NCI-H345 treated with DMSO at 0.1 percent for 48 hours (cell line): ENCODE measurements around the gene FOXN3.

Experiments used
- DNase-seq: peaks from one replicate; lab custom pipeline; 2025; ENCODE audit not compliant: unreplicated experiment; lab: John Stamatoyannopoulos, UW

The FOXN3 gene

DNA sequence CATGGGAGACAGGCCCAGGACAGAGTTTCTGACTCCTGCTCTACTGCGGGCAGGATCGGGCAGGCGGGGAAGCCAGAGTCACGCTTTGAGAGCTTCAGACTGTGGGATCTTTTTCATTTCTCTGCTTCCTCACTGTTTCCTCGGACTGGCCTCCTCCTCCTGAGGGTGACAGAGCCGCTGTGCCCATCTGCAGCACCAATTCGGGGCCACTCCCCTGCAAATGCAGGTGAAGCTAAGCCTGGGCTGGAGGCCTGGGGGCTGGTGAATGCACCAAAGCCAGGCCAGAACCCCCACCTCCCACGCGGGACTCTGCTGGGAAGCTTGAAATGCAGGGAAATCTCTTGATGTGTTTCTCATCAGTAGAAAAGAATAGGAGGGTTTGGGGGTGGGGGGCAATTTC lies 77.5 kb downstream of the FOXN3 start:
- DNase-seq, result no peak

DNA sequence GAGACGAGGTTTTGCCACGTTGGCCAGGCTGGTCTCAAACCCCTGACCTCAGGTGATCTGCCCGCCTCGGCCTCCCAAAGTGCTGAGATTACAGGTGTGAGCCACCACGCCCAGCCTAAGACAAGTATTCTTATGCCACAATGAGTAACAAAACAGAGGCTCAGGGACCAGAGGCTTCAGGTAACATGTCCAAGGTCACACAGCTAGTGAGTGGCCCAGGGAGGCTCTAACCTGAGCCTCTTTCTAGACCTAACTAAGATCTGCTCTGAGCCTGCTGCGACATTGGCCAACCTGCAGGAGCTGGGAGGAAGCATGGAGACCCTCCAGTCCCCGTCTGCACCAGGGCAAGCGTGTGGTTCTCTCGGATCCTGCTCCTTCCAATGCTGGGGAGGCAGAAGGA lies 77.9 kb downstream of the FOXN3 start:
- DNase-seq, result no peak

DNA sequence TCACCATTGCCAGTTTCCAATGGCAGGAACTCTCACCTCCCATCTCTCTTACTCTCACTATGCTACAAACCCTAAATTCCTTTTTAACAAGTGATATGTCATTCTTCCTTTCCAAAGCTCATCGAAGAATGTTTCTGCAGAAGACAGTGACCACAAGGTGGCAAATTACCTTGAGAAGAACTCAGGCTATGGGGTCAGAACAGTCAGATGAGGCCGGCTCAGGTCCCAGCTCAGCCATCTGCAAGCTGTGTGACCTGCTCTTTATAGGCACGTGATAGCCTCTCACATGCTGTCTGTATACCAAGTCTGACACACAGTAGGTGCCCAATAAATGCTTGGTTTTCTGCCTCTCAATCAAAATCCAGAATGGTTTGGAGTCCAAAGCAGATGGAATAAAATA lies 80.7 kb downstream of the FOXN3 start:
- DNase-seq, result no peak

DNA sequence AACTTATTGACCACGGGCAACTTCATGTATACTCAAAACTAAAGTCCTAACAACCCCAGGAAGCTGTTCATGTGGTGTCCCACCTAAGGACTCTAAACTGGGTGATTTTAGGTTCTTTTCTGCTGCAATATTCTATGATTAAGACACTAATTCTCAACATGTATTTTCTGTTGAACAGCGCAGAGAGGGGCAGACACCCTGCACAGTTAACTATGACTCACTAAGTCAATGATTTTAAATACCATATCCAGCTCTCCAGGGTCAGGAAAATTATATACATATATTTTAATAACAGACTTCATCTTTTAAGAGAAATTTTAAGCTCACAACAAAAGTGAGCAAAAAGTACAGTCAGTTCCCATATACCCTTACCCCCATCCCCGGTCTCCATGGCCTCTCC lies 85.0 kb downstream of the FOXN3 start:
- DNase-seq, result no peak

DNA sequence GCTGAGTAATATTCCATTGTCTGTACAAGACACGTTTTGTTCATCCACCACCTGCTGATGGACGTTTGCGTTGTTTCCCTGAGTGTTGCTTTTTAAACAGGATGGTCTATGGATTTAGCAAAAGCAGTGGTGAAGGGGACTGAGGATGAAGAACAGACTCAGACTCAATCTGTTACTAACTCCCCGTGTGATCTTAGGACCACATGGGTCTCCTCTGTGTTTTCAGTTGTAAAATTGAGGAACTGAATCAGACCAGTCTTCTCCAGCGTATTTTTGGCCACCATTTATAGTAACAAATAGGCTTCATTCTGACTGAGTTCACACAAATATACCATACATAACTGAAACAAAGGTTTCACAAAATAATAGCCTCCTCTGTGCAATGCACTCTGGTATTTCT lies 85.6 kb downstream of the FOXN3 start:
- DNase-seq, result no peak

- no peak for DNase-seq
Observed at GRCh38 chr14:89330236-89331002, 86.6 kb downstream of the FOXN3 start.

- no peak for DNase-seq
Observed at GRCh38 chr14:89327771-89328212, 89.2 kb downstream of the FOXN3 start.

GRCh38 chr14:89325959-89326358 lies 91.1 kb downstream of the FOXN3 start:
- DNase-seq, result no peak

- no peak for DNase-seq
Observed at GRCh38 chr14:89325299-89325883, 91.6 kb downstream of the FOXN3 start.

DNA sequence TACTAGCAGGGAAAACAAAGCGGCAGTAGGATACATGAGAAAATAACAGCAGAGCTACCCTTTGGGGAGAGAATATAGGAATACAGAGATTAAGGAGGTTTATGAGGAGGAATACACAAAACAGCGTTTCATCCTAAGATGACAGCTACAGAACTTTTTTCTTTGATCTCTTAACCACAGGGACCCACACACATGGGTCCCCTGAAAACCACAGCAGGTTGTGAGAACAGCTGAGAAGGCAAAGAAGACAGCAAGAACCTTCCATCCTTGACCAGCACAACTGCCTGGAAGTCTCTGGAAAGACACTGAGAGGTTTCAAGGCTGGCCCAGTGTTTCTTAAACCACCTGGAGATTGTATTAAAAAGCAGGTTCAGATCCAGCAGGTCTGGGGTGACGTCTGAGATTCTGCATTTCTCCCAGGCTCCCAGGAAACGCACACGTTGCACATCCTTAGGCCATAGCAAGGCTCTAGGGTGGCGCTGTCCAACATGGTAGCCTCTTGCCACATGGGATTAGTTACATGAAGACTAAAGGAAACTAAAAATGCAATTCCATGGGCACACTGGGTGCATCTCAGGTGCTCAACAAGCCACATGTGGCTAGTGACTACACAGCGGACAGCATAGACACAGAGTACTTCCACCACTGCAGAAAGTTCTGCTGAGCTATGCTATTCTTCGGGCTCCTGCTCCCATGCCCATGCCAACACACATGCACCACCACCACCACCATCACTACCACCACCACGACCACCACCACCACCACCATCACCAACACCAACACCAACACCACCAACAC lies 92.3 kb downstream of the FOXN3 start:
- no peak for DNase-seq

DNA sequence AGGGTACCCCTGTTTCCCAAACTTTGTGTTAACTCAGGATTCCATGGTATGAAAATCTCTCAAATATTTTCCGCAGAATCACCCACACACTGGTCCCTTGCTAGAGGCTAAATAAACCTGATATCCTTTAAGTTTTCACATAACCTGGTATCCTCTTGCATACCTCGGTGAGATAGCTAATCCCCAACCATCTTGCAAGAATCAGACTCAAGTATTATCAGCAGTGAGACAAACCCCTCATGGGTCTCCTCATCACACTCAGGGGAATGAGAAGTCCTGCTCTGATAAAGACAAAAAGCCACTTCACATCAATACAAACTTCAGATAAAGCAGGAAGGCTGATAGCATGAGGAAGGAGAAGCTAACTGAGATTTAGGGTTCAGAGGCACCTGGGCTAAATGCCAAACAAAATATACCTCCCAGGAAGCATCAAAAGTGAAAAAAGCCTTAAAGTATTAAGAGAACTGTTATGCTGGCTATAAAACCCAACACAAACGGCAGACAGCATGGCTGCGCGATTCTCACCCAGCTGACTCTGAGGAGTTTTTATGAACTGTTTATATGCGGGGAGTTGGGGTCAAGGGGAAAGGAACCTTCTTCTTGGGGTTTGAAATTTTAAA lies 96.5 kb downstream of the FOXN3 start:
- DNase-seq, result no peak

DNA sequence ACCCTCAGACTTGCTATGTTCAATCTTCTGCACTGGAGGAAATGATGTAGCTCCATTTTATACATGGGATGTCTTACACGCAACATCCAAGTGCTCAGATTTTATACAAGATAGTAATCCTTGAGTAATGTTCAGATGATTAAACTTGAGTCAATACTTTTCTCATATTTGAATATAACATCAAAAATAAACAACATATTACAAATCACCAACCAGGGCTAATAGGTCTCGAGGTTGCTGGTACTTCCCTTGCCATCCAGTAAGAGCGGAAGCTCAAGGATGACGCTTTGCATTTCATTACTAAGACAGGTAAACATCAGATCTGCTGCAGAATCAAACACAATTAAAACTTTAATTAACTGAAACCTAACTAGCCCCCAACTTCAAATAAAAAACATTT lies 97.3 kb downstream of the FOXN3 start:
- DNase-seq, result no peak

DNA sequence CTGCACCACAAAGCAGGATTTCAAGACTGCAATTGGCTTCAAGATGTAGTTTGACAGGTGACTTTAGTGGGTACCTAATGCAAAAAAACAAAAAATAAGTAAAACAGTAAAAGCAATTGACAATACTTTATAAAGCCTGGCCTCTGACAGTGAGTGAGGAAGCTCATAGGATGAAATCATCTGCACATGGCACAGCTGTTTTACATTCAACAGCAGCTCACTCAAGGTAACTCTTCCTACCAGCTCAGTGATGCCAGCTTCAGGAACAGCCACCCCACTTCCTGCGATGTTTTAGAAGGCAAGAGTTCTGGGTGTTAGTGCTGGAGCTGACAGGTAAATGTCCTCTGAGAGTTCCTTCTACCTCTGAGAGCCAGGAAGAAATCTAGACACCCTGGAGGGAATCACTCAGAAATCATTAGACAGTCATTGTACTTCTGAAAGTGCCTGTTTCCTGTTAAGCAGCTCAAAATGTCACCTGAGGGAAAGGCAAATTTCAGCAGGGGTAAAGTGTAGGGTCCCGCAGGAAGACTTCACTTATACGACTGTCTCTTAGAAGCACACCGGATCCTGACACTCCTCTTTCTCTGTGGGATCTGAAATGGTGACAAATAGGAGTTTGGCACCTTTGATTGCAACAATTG lies 99.9 kb downstream of the FOXN3 start:
- no peak for DNase-seq

DNA sequence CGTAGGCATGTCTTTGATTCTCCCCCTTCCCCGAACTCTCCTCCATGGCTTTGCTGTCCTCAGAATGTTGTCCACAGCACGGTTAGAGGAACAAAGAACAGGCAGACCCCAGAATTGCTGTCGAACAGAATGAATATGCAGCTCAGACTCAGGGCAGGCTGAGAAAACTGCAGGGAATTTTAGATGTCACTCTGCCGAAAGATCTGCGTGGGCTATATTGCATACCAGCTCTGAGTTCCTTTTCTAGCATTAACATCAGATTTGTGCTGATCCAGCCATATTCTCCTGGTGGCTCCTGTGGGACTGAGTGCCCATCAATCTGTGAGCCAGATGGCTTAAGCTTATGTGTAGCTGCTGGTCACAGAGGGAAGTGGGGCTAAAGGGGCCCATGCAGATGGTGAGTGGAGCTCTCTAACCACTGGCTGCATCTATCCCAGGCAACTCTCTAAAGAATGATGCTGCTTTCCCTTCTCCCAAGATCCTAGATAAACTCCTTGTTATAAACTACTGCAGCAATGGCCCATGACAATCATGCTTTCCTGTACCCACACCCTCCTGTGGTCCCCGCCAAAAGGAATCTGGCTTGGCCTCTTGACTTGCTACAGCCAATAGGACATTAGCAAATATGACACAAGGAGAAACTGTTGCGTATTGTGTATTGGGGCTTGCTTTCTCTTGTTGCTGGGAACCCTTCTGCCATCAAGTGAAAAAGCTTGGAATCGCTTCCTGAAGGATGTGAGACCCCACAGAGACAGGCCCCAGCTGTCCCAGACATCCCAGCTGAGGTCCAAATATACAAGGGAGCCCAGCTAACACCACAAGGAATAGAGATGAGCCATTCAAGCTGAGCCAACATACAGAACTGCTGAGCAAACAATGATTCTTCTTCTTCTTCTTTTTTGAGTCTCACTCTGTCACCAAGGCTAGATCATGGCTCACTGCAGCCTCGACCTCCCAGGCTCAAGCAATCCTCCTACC lies 101.3 kb downstream of the FOXN3 start:
- no peak for DNase-seq

DNA sequence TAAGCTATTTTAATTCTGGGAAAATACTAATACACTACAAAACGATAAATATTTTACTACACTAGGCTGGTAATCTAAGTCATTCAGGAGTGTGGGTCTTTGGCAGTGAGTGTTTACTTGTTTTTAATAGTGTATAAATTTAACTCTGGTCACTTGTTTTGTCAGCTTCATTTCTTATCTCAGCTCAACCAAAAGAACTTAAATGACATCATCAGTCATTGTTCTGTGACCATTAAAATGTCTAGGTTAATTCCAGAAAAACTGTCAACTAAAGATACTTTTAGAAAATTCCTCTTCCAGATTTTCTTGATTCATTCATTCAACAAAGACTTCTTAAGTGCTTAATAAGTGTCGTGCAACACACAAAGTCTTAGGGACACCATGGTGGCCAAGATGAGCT lies 102.8 kb downstream of the FOXN3 start:
- DNase-seq, result no peak

DNA sequence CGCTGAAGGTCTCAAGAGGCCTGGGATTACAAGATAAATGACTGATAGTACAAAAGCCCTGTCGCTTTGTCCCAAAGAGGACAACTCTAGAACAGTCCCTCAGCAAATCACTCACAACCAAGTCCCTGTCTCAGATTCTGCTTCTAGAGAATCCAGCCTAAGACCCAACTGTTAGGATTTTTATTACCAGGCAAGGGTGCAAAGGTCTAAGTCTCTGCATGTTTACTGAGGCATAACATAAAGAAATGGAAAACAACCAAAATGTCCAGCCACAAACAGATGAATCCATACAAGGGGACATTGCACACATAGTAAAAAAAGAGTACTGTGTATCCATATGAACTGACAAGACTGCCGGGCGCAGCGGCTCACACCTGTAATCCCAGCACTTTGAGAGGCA lies 104.1 kb downstream of the FOXN3 start:
- DNase-seq, result no peak

- no peak for DNase-seq
Observed at GRCh38 chr14:89310211-89310610, 106.8 kb downstream of the FOXN3 start.

DNA sequence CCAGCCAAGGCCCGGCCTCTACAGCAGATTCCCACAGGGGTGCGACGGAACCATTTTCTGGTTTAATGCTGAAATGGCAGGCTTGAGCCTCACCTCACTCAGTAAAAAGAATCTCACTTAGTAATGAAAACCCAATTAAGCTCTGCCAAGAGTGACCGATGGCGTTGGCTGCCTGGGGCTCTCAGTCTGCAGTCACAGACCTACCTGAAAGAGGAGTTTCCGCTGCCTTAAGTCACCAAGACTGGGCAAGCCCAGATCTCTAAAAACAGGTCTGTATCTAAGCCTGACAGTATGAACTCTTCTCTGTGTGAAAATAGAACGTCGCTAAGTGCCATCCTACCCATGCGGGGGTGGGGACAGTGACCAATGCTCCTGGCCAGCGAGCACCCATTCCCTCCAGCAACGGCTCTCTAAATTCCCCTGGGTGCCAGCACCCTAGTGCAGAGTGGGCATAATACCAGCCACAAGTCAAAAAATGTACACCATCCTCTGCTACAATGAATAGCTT lies 107.3 kb downstream of the FOXN3 start:
- no peak for DNase-seq

- no peak for DNase-seq
Observed at GRCh38 chr14:89308232-89308959, 108.6 kb downstream of the FOXN3 start.
